ENCODE data around the gene HBS1L.
A peak's percentile ranks its signal among the peaks of the same experiment; 100 is the strongest.
"Not testable (repeated sequence)": the region's sequence is repeated elsewhere in the genome, so short reads cannot be mapped to it uniquely, and the experiment has no call there.

The HBS1L gene

GRCh38 chr6:135073756-135074393, 19.3 kb upstream of the HBS1L start:
- no peak for DNase-seq

GRCh38 chr6:135073217-135073616, 18.6 kb upstream of the HBS1L start:
- no peak for DNase-seq

GRCh38 chr6:135072753-135073152, 18.1 kb upstream of the HBS1L start:
- DNase-seq, result no peak

GRCh38 chr6:135071541-135071940, 16.9 kb upstream of the HBS1L start:
- no peak for DNase-seq

GRCh38 chr6:135067911-135068310, 13.3 kb upstream of the HBS1L start:
- DNase-seq, result no peak

- DNase-seq, result peak; percentile 27
Observed at GRCh38 chr6:135066806-135067205, 12.2 kb upstream of the HBS1L start.

GRCh38 chr6:135066397-135066796, 11.8 kb upstream of the HBS1L start:
- DNase-seq, result no peak

- DNase-seq, result no peak
Observed at GRCh38 chr6:135064586-135064985, 10.0 kb upstream of the HBS1L start.

GRCh38 chr6:135063926-135064325, 9.3 kb upstream of the HBS1L start:
- no peak for DNase-seq

GRCh38 chr6:135062735-135063134, 8.1 kb upstream of the HBS1L start:
- DNase-seq, result no peak

- DNase-seq, result no peak
Observed at GRCh38 chr6:135060076-135060475, 5.5 kb upstream of the HBS1L start.

- DNase-seq, result not testable (repeated sequence)
Observed at GRCh38 chr6:135058299-135058698, 3.7 kb upstream of the HBS1L start.

- no peak for DNase-seq
Observed at GRCh38 chr6:135056632-135057031, 2.0 kb upstream of the HBS1L start.

GRCh38 chr6:135054226-135054568, 425 bp downstream of the HBS1L start:
- DNase-seq, result no peak

GRCh38 chr6:135053406-135053805, 1.2 kb downstream of the HBS1L start:
- no peak for DNase-seq

GRCh38 chr6:135052939-135053338, 1.7 kb downstream of the HBS1L start:
- DNase-seq, result no peak

GRCh38 chr6:135048915-135049314, 5.7 kb downstream of the HBS1L start:
- DNase-seq, result no peak

GRCh38 chr6:135047336-135047735, 7.3 kb downstream of the HBS1L start:
- DNase-seq, result no peak

GRCh38 chr6:135046912-135047311, 7.7 kb downstream of the HBS1L start:
- no peak for DNase-seq

- no peak for DNase-seq
Observed at GRCh38 chr6:135044639-135045038, 10.0 kb downstream of the HBS1L start.

- no peak for DNase-seq
Observed at GRCh38 chr6:135043846-135044245, 10.8 kb downstream of the HBS1L start.

GRCh38 chr6:135043364-135043763, 11.3 kb downstream of the HBS1L start:
- DNase-seq, result no peak

- DNase-seq, result no peak
Observed at GRCh38 chr6:135038335-135038734, 16.3 kb downstream of the HBS1L start.

- no peak for DNase-seq
Observed at GRCh38 chr6:135037541-135037940, 17.1 kb downstream of the HBS1L start.

GRCh38 chr6:135036731-135037420, 17.7 kb downstream of the HBS1L start:
- no peak for DNase-seq
